PC-3 (cell line): ENCODE results near the gene CHN1. TPM values are rescaled to one million over a fixed set of nuclear protein-coding genes. Genes with fewer than 3 reads are reported as not detected.

ENCODE experiments used
- ATAC-seq: fragments of 200-7000 bp; cut with Tn5 transposase; 2 replicates; pipeline ENCODE4 v1.9.1; 2020; ENCODE audit warnings: mild to moderate bottlenecking, moderate library complexity
- BruUV-seq: library from RNA; stranded (reverse); fragments of 400-500 nt; replicated peaks from 2 replicates; lab custom pipeline; 2021; lab: Mats Ljungman, UMichigan
- CTCF ChIA-PET: fragments of 300-600 bp; sonication (Branson Sonifier 250); formaldehyde crosslinking; loops from one replicate; lab custom pipeline; 2022; ENCODE audit warnings: antibody characterized with exemption; lab: Charles Lee
- POLR2A ChIA-PET: fragments of 300-600 bp; sonication (Branson Sonifier 250); formaldehyde crosslinking; loops from one replicate; lab custom pipeline; 2022; ENCODE audit warnings: antibody characterized with exemption; ENCODE audit not compliant: unreplicated experiment; lab: Charles Lee
- DNase-seq: peaks from one replicate; pipeline ENCODE4 v3.0.0-alpha.2; 2015
- H2AFZ ChIP-seq: fragments of 300-600 bp; sonication (generic); 2 replicates; pipeline ENCODE4 v1.6.0; 2016; ENCODE audit warnings: antibody characterized with exemption, low read length
- H3F3A ChIP-seq: fragments of 300-600 bp; sonication (generic); one replicate; pipeline ENCODE4 v1.6.0; 2017; ENCODE audit warnings: antibody characterized with exemption, low read length, control low read depth, mild to moderate bottlenecking; ENCODE audit not compliant: unreplicated experiment
- H3K27ac ChIP-seq: fragments of 300-600 bp; sonication (generic); 2 replicates; pipeline ENCODE4 v1.5.1; 2016; ENCODE audit warnings: mild to moderate bottlenecking, low read length
- H3K27me3 ChIP-seq: fragments of 300-600 bp; sonication (generic); 2 replicates; pipeline ENCODE4 v1.6.1; 2016; ENCODE audit warnings: low read length, mixed read lengths
- H3K36me3 ChIP-seq: fragments of 300-600 bp; sonication (generic); 2 replicates; pipeline ENCODE4 v1.6.1; 2016; ENCODE audit warnings: low read depth, mixed run types, low read length, mixed read lengths
- H3K4me1 ChIP-seq: fragments of 300-600 bp; sonication (generic); 2 replicates; pipeline ENCODE4 v1.5.1; 2016; ENCODE audit warnings: low read length; ENCODE audit not compliant: insufficient read depth
- H3K4me2 ChIP-seq: fragments of 300-600 bp; sonication (generic); 2 replicates; pipeline ENCODE4 v1.6.0; 2016; ENCODE audit warnings: low read length
- H3K4me3 ChIP-seq: fragments of 300-600 bp; sonication (generic); 2 replicates; pipeline ENCODE4 v1.5.1; 2016; ENCODE audit warnings: mild to moderate bottlenecking, low read length, mixed read lengths
- H3K79me2 ChIP-seq: fragments of 300-600 bp; sonication (generic); 2 replicates; pipeline ENCODE4 v1.6.1; 2017; ENCODE audit warnings: low read length, mixed read lengths
- H3K9ac ChIP-seq: fragments of 300-600 bp; sonication (generic); 2 replicates; pipeline ENCODE4 v1.6.0; 2016; ENCODE audit warnings: mild to moderate bottlenecking, low read length
- H3K9me2 ChIP-seq: fragments of 300-600 bp; sonication (generic); replicated peaks from 2 replicates; pipeline ENCODE4 v1.6.1; 2016; ENCODE audit warnings: mixed run types, low read length, mixed read lengths
- H3K9me3 ChIP-seq: fragments of 300-600 bp; sonication (generic); 2 replicates; pipeline ENCODE4 v1.6.1; 2016; ENCODE audit warnings: low read length, mixed read lengths
- H4K20me1 ChIP-seq: fragments of 300-600 bp; sonication (generic); 2 replicates; pipeline ENCODE4 v1.6.1; 2016; ENCODE audit warnings: low read length, mixed read lengths
- EZH2 ChIP-seq: fragments of 300-600 bp; sonication (generic); IDR thresholded peaks from one replicate; pipeline ENCODE4 v1.6.1; 2017; ENCODE audit warnings: antibody characterized with exemption, mild to moderate bottlenecking, low read length; ENCODE audit not compliant: unreplicated experiment
- EZH2phosphoT487 ChIP-seq: fragments of 300-600 bp; sonication (generic); IDR thresholded peaks from 2 replicates; pipeline ENCODE4 v1.6.1; 2018; ENCODE audit warnings: mild to moderate bottlenecking, antibody characterized with exemption, low read length, borderline replicate concordance
- intact Hi-C: fragments of 100-400 bp; cut with micrococcal nuclease; formaldehyde crosslinking; loops from 2 replicates; pipeline ENCODE4 v1.9.0; 2023
- total RNA-seq: library from RNA; depleted of rRNA; stranded (reverse); fragments of >200 nt; gene quantifications from 2 replicates; pipeline ENCODE4 v1.2.3, GENCODE V29; 2014
- TF ChIP-seq, protein P1 (sequence below): fragments of 300-600 bp; sonication (generic); conservative IDR thresholded peaks from 2 replicates; pipeline ENCODE4 v1.5.1; 2017; ENCODE audit warnings: antibody characterized with exemption, low read depth, mild to moderate bottlenecking, low read length

The CHN1 gene
- total RNA-seq, 1 experiment from 2014 or later, result 7.8 TPM

- POLR2A ChIA-PET, result no interaction called here
- no peak overlapping the region for H3K27ac ChIP-seq
These were observed 220.9 kb downstream of the CHN1 start for GRCh38 chr2:174784316-174784715.

GRCh38 chr2:174781996-174782395 lies 223.2 kb downstream of the CHN1 start:
- CTCF ChIA-PET, result no interaction called here

More at GRCh38 chr2:174784316-174784715, 220.9 kb downstream of the CHN1 start:
- H2AFZ ChIP-seq, result no peak overlapping the region
- no TSS peak for BruUV-seq
- no peak overlapping the region for H3K9ac ChIP-seq
- no peak overlapping the region for H3K4me2 ChIP-seq
- no peak overlapping the region for H3K4me3 ChIP-seq
- no peaks in the 10 kb centered on the region for H3K36me3 ChIP-seq
- H4K20me1 ChIP-seq, result no peaks in the 10 kb centered on the region
- CTCF ChIA-PET, result no interaction called here
- no peaks in the 10 kb centered on the region for H3K9me2 ChIP-seq
- ATAC-seq (no peak), DNase-seq (no peak)
- no peak for TF ChIP-seq EZH2phosphoT487
- TF ChIP-seq, protein P1, sequence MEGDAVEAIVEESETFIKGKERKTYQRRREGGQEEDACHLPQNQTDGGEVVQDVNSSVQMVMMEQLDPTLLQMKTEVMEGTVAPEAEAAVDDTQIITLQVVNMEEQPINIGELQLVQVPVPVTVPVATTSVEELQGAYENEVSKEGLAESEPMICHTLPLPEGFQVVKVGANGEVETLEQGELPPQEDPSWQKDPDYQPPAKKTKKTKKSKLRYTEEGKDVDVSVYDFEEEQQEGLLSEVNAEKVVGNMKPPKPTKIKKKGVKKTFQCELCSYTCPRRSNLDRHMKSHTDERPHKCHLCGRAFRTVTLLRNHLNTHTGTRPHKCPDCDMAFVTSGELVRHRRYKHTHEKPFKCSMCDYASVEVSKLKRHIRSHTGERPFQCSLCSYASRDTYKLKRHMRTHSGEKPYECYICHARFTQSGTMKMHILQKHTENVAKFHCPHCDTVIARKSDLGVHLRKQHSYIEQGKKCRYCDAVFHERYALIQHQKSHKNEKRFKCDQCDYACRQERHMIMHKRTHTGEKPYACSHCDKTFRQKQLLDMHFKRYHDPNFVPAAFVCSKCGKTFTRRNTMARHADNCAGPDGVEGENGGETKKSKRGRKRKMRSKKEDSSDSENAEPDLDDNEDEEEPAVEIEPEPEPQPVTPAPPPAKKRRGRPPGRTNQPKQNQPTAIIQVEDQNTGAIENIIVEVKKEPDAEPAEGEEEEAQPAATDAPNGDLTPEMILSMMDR, result no peak
- TF ChIP-seq EZH2, result no peak
- H3K79me2 ChIP-seq, result no peaks in the 10 kb centered on the region
- peaks cover 7% of the 10 kb centered on the region; the same call in 1 of the 2 replicates for H3K4me1 ChIP-seq
- intact Hi-C loops, result no loop called here
- no peaks in the 10 kb centered on the region for H3K27me3 ChIP-seq
- no peaks in the 10 kb centered on the region for H3F3A ChIP-seq
- no peaks in the 10 kb centered on the region for H3K9me3 ChIP-seq

GRCh38 chr2:174781298-174781697 lies 223.9 kb downstream of the CHN1 start:
- Histone ChIP-seq H3F3A (no peaks in the 10 kb centered on the region), H4K20me1 (no peaks in the 10 kb centered on the region), H3K27ac (no peak overlapping the region), H3K9ac (no peak overlapping the region), H3K27me3 (no peaks in the 10 kb centered on the region), H3K36me3 (no peaks in the 10 kb centered on the region), H3K4me2 (no peak overlapping the region), H3K9me2 (no peaks in the 10 kb centered on the region), H3K4me1 (peaks cover 7% of the 10 kb centered on the region; the same call in 1 of the 2 replicates), H3K79me2 (no peaks in the 10 kb centered on the region), H2AFZ (no peak overlapping the region), H3K9me3 (no peaks in the 10 kb centered on the region), H3K4me3 (no peak overlapping the region)
- POLR2A ChIA-PET, result no interaction called here
- BruUV-seq, result no TSS peak
- CTCF ChIA-PET, result interaction anchor here (0.8 kb wide), 1 partner anchor 21 kb away, joined by 3 read pairs; no protein-coding TSS in a partner anchor
- TF ChIP-seq EZH2 (no peak), EZH2phosphoT487 (no peak)
- TF ChIP-seq, protein P1, result no peak
- intact Hi-C loops, result no loop called here
- ATAC-seq (no peak), DNase-seq (no peak)

More at GRCh38 chr2:174781996-174782395, 223.2 kb downstream of the CHN1 start:
- Histone ChIP-seq H3K9ac (no peak overlapping the region), H4K20me1 (no peaks in the 10 kb centered on the region), H2AFZ (no peak overlapping the region), H3K27ac (no peak overlapping the region), H3K4me1 (peaks cover 7% of the 10 kb centered on the region; the same call in 1 of the 2 replicates), H3K36me3 (no peaks in the 10 kb centered on the region), H3K9me2 (no peaks in the 10 kb centered on the region), H3F3A (no peaks in the 10 kb centered on the region), H3K4me2 (no peak overlapping the region), H3K79me2 (no peaks in the 10 kb centered on the region), H3K27me3 (no peaks in the 10 kb centered on the region), H3K9me3 (no peaks in the 10 kb centered on the region), H3K4me3 (no peak overlapping the region)
- TF ChIP-seq EZH2phosphoT487, result no peak
- TF ChIP-seq, protein P1, result no peak
- no peak for TF ChIP-seq EZH2
- no peak for ATAC-seq
- POLR2A ChIA-PET, result no interaction called here
- intact Hi-C loops, result no loop called here
- DNase-seq, result no peak
- BruUV-seq, result no TSS peak
